22Rv1 (cell line): Measurements from ENCODE around the gene FMN1.

Experiments
- ZFX ChIP-seq: fragments of 450-650 bp; IDR thresholded peaks from 2 replicates; pipeline ENCODE4 v1.6.1; 2017; ENCODE audit warnings: antibody characterized with exemption, borderline replicate concordance
- TF ChIP-seq, protein P1 (sequence below): fragments of 450-650 bp; IDR thresholded peaks from 2 replicates; pipeline ENCODE4 v1.5.1; 2017; ENCODE audit warnings: mild to moderate bottlenecking

GRCh38 chr15:33198541-33198940, 4.0 kb upstream of the FMN1 start:
- TF ChIP-seq, protein P1, sequence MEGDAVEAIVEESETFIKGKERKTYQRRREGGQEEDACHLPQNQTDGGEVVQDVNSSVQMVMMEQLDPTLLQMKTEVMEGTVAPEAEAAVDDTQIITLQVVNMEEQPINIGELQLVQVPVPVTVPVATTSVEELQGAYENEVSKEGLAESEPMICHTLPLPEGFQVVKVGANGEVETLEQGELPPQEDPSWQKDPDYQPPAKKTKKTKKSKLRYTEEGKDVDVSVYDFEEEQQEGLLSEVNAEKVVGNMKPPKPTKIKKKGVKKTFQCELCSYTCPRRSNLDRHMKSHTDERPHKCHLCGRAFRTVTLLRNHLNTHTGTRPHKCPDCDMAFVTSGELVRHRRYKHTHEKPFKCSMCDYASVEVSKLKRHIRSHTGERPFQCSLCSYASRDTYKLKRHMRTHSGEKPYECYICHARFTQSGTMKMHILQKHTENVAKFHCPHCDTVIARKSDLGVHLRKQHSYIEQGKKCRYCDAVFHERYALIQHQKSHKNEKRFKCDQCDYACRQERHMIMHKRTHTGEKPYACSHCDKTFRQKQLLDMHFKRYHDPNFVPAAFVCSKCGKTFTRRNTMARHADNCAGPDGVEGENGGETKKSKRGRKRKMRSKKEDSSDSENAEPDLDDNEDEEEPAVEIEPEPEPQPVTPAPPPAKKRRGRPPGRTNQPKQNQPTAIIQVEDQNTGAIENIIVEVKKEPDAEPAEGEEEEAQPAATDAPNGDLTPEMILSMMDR: no peak
- no peak for TF ChIP-seq ZFX
